ENCODE measurements around the gene ST8SIA2. TPM values are rescaled to one million over a fixed set of nuclear protein-coding genes. Genes with fewer than 3 reads are reported as not detected.
A peak's percentile ranks its signal among the peaks of the same experiment; 100 is the strongest.

Gene ST8SIA2
- total and polyA plus RNA-seq, 2 donors (not counting 1 experiment from before 2014, with no cell fraction given), result under 0.01 TPM; not detected in 1

DNA sequence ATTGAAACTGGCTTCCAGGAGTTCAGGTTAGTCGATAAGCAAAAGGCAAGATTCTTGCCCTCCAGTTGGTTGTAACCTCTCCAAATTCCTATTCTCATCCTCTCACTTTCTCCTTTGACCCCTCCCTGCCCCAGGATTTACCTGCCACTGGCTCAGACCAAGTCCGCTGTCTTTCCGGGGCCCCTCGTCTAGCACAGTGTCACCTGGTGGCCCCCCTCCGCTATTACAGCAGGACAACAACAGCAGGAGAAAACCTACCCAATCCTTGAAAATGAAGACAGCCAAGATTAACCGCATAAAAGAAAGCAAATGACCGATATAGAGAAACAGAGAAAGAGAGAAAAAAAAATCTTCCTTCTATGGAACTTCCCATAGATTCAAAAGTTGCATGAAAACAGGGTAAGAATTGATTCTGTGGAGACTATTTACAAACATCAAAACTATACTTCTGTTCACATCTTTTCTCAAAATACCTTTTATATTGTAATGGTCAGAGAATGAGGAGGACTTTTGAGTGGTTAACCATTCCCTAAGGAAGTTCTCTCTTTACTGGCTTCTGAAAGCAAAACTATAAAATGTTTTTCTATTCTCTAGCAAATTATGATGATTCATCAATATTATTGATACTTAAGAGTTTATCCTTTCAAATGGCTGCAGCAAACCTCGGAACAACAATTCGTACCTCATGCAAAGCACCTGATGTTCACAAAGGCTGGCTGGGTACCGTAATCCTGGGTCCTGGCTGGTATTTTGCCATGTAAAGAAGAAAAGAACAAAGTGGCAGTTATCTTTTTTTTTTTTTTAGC, 10.0 kb upstream of the ST8SIA2 start:
- Histone ChIP-seq H3K27ac (ENCODE audit: insufficient read depth, low read length) (no peak overlapping the region), H3K27me3 (ENCODE audit: control insufficient read depth, insufficient read depth, low read length) (no peaks in the 10 kb centered on the region), H3K36me3 (ENCODE audit: control insufficient read depth, insufficient read depth, low read length) (no peaks in the 10 kb centered on the region), H4K20me1 (ENCODE audit: control insufficient read depth, extremely low read depth, insufficient read depth, low read length) (no peaks in the 10 kb centered on the region), H3K4me3 (replicated peaks in 1 of 4; ENCODE audit: control extremely low read depth in 1 of 4, insufficient read depth in 1 of 4, low read depth in 3 of 4, low read length in 4 of 4) (no peak overlapping the region), H3K9me3 (ENCODE audit: control insufficient read depth, insufficient read depth, low read depth, low read length) (no peaks in the 10 kb centered on the region), H3K79me2 (ENCODE audit: control insufficient read depth, insufficient read depth, low read length) (no peaks in the 10 kb centered on the region), H3K9ac (ENCODE audit: insufficient read depth, low read length) (no peak overlapping the region), H2AFZ (ENCODE audit: low read length) (no peak overlapping the region), H3K4me1 (ENCODE audit: control insufficient read depth, extremely low read depth, insufficient read depth, low read length) (no peaks in the 10 kb centered on the region), H3K4me2 (ENCODE audit: extremely low read depth, insufficient read depth, low read length) (no peak overlapping the region)
- TF ChIP-seq, protein P1, sequence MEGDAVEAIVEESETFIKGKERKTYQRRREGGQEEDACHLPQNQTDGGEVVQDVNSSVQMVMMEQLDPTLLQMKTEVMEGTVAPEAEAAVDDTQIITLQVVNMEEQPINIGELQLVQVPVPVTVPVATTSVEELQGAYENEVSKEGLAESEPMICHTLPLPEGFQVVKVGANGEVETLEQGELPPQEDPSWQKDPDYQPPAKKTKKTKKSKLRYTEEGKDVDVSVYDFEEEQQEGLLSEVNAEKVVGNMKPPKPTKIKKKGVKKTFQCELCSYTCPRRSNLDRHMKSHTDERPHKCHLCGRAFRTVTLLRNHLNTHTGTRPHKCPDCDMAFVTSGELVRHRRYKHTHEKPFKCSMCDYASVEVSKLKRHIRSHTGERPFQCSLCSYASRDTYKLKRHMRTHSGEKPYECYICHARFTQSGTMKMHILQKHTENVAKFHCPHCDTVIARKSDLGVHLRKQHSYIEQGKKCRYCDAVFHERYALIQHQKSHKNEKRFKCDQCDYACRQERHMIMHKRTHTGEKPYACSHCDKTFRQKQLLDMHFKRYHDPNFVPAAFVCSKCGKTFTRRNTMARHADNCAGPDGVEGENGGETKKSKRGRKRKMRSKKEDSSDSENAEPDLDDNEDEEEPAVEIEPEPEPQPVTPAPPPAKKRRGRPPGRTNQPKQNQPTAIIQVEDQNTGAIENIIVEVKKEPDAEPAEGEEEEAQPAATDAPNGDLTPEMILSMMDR (conservative IDR thresholded peaks at IDR 0.05 in 1 of 2, IDR thresholded peaks at IDR 0.05 in 1 of 2; ENCODE audit: low read depth in 1 of 2, low read length in 2 of 2), result peak; percentile 57 to 68
- TF ChIP-seq EZH2 (IDR thresholded peaks at IDR 0.05; ENCODE audit: low read length, missing control alignments), result no peak
- DNase-seq (ENCODE audit: low read depth in 2 of 2), result no peak

GRCh38 chr15:92384381-92384780, 9.3 kb upstream of the ST8SIA2 start:
- DNase-seq (ENCODE audit: low read depth in 2 of 2), result no peak
- no peak overlapping the region for H3K9ac ChIP-seq (ENCODE audit: insufficient read depth, low read length)
- H3K9me3 ChIP-seq (ENCODE audit: control insufficient read depth, insufficient read depth, low read depth, low read length), result no peaks in the 10 kb centered on the region
- H3K4me3 ChIP-seq (replicated peaks in 1 of 4; ENCODE audit: control extremely low read depth in 1 of 4, insufficient read depth in 1 of 4, low read depth in 3 of 4, low read length in 4 of 4), result no peak overlapping the region
- H3K27ac ChIP-seq (ENCODE audit: insufficient read depth, low read length), result no peak overlapping the region
- no peaks in the 10 kb centered on the region for H3K36me3 ChIP-seq (ENCODE audit: control insufficient read depth, insufficient read depth, low read length)
- no peaks in the 10 kb centered on the region for H3K27me3 ChIP-seq (ENCODE audit: control insufficient read depth, insufficient read depth, low read length)
- no peak for TF ChIP-seq EZH2 (IDR thresholded peaks at IDR 0.05; ENCODE audit: low read length, missing control alignments)
- TF ChIP-seq, protein P1 (conservative IDR thresholded peaks at IDR 0.05 in 1 of 2, IDR thresholded peaks at IDR 0.05 in 1 of 2; ENCODE audit: low read depth in 1 of 2, low read length in 2 of 2), result no peak
- H3K4me2 ChIP-seq (ENCODE audit: extremely low read depth, insufficient read depth, low read length), result no peak overlapping the region
- H3K79me2 ChIP-seq (ENCODE audit: control insufficient read depth, insufficient read depth, low read length), result no peaks in the 10 kb centered on the region
- no peak overlapping the region for H2AFZ ChIP-seq (ENCODE audit: low read length)
- no peaks in the 10 kb centered on the region for H3K4me1 ChIP-seq (ENCODE audit: control insufficient read depth, extremely low read depth, insufficient read depth, low read length)
- H4K20me1 ChIP-seq (ENCODE audit: control insufficient read depth, extremely low read depth, insufficient read depth, low read length), result no peaks in the 10 kb centered on the region

- H3K4me1 ChIP-seq (ENCODE audit: control insufficient read depth, extremely low read depth, insufficient read depth, low read length), result no peaks in the 10 kb centered on the region
- no peaks in the 10 kb centered on the region for H4K20me1 ChIP-seq (ENCODE audit: control insufficient read depth, extremely low read depth, insufficient read depth, low read length)
- H3K9ac ChIP-seq (ENCODE audit: insufficient read depth, low read length), result no peak overlapping the region
- H3K4me3 ChIP-seq (replicated peaks in 1 of 4; ENCODE audit: control extremely low read depth in 1 of 4, insufficient read depth in 1 of 4, low read depth in 3 of 4, low read length in 4 of 4), result no peak overlapping the region
- H3K36me3 ChIP-seq (ENCODE audit: control insufficient read depth, insufficient read depth, low read length), result no peaks in the 10 kb centered on the region
- H3K4me2 ChIP-seq (ENCODE audit: extremely low read depth, insufficient read depth, low read length), result no peak overlapping the region
- peak in 1 of 2 donors; percentile 41 for DNase-seq (ENCODE audit: low read depth in 2 of 2)
- H3K9me3 ChIP-seq (ENCODE audit: control insufficient read depth, insufficient read depth, low read depth, low read length), result no peaks in the 10 kb centered on the region
- no peak overlapping the region for H3K27ac ChIP-seq (ENCODE audit: insufficient read depth, low read length)
- TF ChIP-seq, protein P1 (conservative IDR thresholded peaks at IDR 0.05 in 1 of 2, IDR thresholded peaks at IDR 0.05 in 1 of 2; ENCODE audit: low read depth in 1 of 2, low read length in 2 of 2), result no peak
- no peak for TF ChIP-seq EZH2 (IDR thresholded peaks at IDR 0.05; ENCODE audit: low read length, missing control alignments)
- no peaks in the 10 kb centered on the region for H3K27me3 ChIP-seq (ENCODE audit: control insufficient read depth, insufficient read depth, low read length)
- H3K79me2 ChIP-seq (ENCODE audit: control insufficient read depth, insufficient read depth, low read length), result no peaks in the 10 kb centered on the region
- H2AFZ ChIP-seq (ENCODE audit: low read length), result no peak overlapping the region
Measured at GRCh38 chr15:92385096-92385495, 8.6 kb upstream of the ST8SIA2 start.

All from fibroblast of lung (primary cell).